Endothelial cell (in vitro differentiated cells): ENCODE data around the gene MAGI3. TPM values are rescaled to one million over a fixed set of nuclear protein-coding genes. Genes with fewer than 3 reads are reported as not detected.

Experiments used
- DNase-seq: peaks from one replicate; pipeline ENCODE4 v3.0.0; 2021; ENCODE audit warnings: low spot score
- H3K27ac Mint-ChIP-seq: one replicate; pipeline ENCODE4 v1.8.0; 2021; ENCODE audit warnings: mixed read lengths, inconsistent platforms; ENCODE audit not compliant: unreplicated experiment
- H3K27me3 Mint-ChIP-seq: one replicate; pipeline ENCODE4 v1.8.0; 2021; ENCODE audit warnings: mild to moderate bottlenecking, moderate library complexity, mixed read lengths, inconsistent platforms; ENCODE audit not compliant: unreplicated experiment
- H3K36me3 Mint-ChIP-seq: one replicate; pipeline ENCODE4 v1.8.0; 2021; ENCODE audit warnings: mild to moderate bottlenecking, low read depth, mixed read lengths, inconsistent platforms; ENCODE audit not compliant: unreplicated experiment
- H3K4me1 Mint-ChIP-seq: one replicate; pipeline ENCODE4 v1.8.0; 2021; ENCODE audit warnings: mild to moderate bottlenecking, mixed read lengths, inconsistent platforms; ENCODE audit not compliant: unreplicated experiment
- H3K4me3 Mint-ChIP-seq: one replicate; pipeline ENCODE4 v1.8.0; 2021; ENCODE audit warnings: mild to moderate bottlenecking, mixed read lengths, inconsistent platforms; ENCODE audit not compliant: unreplicated experiment
- H3K9me3 Mint-ChIP-seq: one replicate; pipeline ENCODE4 v1.8.0; 2021; ENCODE audit warnings: mixed read lengths, inconsistent platforms; ENCODE audit not compliant: unreplicated experiment
- CTCF ChIP-seq: fragments of 200-600 bp; sonication (generic); IDR thresholded peaks from one replicate; pipeline ENCODE4 v1.5.0; 2021; ENCODE audit warnings: antibody characterized with exemption; ENCODE audit not compliant: unreplicated experiment
- total RNA-seq: library from RNA; stranded (reverse); fragmentation: NEBNext Ultra II Directional; extraction: Animal tissue kit (Norgen Biotek cat#: 25700); gene quantifications from one replicate; pipeline ENCODE4 v1.2.1, GENCODE V29; 2021; ENCODE audit not compliant: unreplicated experiment

The MAGI3 gene
- total RNA-seq, 1 donor from 2014 or later: 18.9 TPM

DNA sequence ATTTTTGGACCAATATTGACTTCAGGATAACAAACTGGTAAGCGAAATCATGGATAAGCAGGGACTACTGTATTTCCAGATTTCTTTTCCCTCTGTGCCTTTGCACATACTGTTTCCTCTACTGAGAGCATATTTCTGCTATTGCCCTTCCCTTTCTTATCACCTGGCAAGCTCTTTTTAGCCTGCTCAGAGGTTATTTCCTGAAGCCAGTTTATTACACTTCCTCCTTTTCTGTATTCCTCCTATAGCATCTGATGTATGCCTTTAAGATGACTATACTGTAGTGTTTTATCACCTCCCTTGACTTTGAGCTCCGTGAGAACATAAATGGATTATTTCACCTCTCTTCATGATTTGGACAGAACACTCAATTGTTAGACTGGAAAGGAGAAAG is 49.0 kb downstream of the MAGI3 start:
- no peak overlapping the region for H3K27ac Mint-ChIP-seq
- DNase-seq: no peak
- no peaks in the 10 kb centered on the region for H3K27me3 Mint-ChIP-seq
- H3K4me1 Mint-ChIP-seq: peaks cover 11% of the 10 kb centered on the region
- TF ChIP-seq CTCF: no peak
- H3K4me3 Mint-ChIP-seq: no peak overlapping the region
- peaks cover 3% of the 10 kb centered on the region for H3K36me3 Mint-ChIP-seq
- H3K9me3 Mint-ChIP-seq: no peaks in the 10 kb centered on the region

GRCh38 chr1:113442131-113442530 is 51.8 kb downstream of the MAGI3 start:
- Mint-ChIP-seq H3K9me3 (no peaks in the 10 kb centered on the region), H3K36me3 (peaks cover 10% of the 10 kb centered on the region), H3K27ac (no peak overlapping the region), H3K4me3 (no peak overlapping the region), H3K4me1 (peaks cover 11% of the 10 kb centered on the region), H3K27me3 (no peaks in the 10 kb centered on the region)
- no peak for DNase-seq
- no peak for TF ChIP-seq CTCF

DNA sequence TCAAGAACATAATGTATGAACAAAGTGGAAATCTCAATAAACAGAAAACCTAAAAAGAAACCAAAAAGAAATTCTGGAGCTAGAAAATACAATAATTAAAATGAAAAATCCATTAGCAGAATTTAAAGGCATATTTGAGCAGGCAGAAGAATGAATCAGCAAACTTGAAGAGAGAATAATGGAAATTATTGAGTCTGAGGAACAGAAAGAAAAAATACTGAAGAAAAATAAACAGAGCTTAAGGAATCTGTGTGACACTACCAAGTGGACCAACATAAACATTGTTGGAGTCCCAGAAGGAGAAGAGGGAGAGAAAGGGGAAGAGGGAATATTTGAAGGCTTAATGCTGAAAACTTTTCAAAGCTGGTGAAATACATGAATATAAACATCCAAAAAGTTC is 54.5 kb downstream of the MAGI3 start:
- Mint-ChIP-seq H3K4me1 (peaks cover 2% of the 10 kb centered on the region), H3K27me3 (no peaks in the 10 kb centered on the region), H3K9me3 (no peaks in the 10 kb centered on the region), H3K27ac (no peak overlapping the region), H3K36me3 (peaks cover 10% of the 10 kb centered on the region), H3K4me3 (no peak overlapping the region)
- no peak for TF ChIP-seq CTCF
- no peak for DNase-seq

DNA sequence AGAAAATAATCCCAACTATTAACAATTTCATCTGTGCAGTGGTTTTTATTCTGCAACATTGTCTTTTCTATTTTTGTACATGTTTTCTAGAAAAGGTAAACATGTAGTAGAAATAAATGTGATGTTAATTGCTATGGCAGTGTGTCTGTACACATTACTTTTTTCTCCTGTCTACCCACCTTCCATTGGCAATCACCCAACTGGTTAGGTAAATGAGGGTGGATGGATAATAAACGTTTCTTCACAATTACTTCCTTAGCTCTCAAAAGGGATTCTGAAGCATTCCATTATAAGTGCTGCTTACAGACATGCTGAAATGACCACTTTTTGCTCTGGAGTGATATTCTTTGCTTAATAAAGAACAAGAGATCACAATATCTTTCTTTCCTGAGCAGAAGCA is 61.4 kb downstream of the MAGI3 start:
- H3K27me3 Mint-ChIP-seq: no peaks in the 10 kb centered on the region
- peaks cover 8% of the 10 kb centered on the region for H3K4me1 Mint-ChIP-seq
- no peak for TF ChIP-seq CTCF
- DNase-seq: no peak
- H3K27ac Mint-ChIP-seq: no peak overlapping the region
- H3K36me3 Mint-ChIP-seq: no peaks in the 10 kb centered on the region
- no peaks in the 10 kb centered on the region for H3K9me3 Mint-ChIP-seq
- H3K4me3 Mint-ChIP-seq: no peak overlapping the region

GRCh38 chr1:113452921-113453770 is 62.8 kb downstream of the MAGI3 start:
- DNase-seq: no peak
- Mint-ChIP-seq H3K36me3 (no peaks in the 10 kb centered on the region), H3K27ac (no peak overlapping the region), H3K4me1 (peaks cover 8% of the 10 kb centered on the region), H3K4me3 (no peak overlapping the region), H3K27me3 (no peaks in the 10 kb centered on the region), H3K9me3 (no peaks in the 10 kb centered on the region)
- TF ChIP-seq CTCF: peak; percentile 43
